Non-pigmented ciliary epithelial cell (primary cell): Measurements from ENCODE around the gene UXT.

Experiments used
- DNase-seq: peaks from one replicate; pipeline ENCODE4 v3.0.0-alpha.2; 2010; ENCODE audit warnings: low read depth

The UXT gene

DNA sequence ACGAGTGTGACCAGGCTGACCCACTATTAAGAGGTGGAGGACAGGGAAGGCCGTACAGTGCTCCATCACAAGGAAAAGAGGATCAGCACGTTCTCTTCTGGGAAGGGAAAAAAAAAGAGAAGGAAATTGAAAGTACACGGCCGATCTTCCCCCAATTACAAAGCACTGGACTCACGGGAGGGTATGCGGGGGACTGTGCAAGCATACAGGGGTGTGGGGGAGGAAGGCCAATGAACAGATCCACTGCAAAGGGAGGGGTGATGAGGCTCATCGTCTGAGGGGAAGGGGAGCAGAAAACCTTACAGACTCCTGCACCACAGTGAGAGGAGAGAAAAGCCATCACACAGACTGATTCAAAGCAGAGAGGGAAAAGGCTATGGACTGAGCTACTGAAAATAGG, 9.7 kb downstream of the UXT start:
- DNase-seq, result no peak

DNA sequence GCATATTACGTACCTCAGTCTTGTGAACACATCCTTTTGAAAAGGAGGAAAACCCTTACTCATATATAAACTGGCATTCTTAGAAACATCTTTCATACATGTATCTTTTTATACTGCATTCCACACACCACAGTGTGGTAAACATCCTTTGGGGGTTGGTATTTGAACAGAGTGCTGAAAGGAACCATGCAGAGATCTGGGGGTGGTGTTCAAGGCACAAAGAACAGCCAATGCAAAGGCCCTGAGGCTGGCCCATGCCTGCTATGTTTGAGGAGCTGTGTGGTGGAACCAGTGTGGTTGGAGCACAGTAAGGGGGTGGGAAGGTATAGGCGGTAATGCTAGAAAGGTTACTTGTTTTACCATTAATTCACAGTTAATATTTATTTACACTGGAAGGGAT, 10.6 kb downstream of the UXT start:
- DNase-seq, result no peak

DNA sequence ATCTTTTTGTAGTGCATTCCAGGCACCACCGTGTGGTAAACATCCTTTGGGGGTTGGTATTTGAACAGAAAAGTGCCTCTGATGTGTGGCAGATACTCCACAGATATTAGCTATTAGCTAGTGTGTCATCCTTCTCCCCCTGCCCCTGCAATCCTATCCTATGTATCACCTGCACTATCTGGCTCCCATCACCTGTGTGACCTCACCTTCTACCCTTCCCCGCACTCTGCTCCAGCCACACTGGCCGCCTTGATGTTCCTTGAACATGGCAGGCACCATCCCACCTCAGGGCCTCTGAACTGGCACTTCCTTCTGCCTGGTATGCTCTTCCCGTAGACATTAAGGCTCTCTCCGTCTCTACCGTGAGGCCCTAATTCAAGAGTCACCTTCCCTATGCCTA, 12.3 kb downstream of the UXT start:
- DNase-seq, result no peak

DNA sequence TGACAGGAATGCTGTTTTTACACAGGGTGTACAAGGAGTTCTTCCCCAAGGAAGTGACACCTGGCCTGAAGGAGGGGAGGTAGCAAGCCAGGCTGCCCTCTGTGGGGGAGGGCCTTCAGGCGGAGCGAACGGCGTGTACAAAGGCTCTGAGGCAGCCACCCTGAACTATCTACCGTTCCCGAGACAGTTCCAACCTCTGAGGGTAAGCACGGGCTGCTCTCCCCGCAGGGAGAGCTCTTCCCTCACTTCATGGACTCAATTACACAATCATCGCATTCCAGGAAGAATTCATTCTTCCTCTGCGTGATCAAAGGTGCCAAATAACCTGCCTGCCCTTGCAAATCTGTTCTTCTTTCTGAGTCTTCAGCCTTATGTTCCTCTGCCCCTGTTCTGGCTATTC, 13.4 kb downstream of the UXT start:
- DNase-seq, result no peak

DNA sequence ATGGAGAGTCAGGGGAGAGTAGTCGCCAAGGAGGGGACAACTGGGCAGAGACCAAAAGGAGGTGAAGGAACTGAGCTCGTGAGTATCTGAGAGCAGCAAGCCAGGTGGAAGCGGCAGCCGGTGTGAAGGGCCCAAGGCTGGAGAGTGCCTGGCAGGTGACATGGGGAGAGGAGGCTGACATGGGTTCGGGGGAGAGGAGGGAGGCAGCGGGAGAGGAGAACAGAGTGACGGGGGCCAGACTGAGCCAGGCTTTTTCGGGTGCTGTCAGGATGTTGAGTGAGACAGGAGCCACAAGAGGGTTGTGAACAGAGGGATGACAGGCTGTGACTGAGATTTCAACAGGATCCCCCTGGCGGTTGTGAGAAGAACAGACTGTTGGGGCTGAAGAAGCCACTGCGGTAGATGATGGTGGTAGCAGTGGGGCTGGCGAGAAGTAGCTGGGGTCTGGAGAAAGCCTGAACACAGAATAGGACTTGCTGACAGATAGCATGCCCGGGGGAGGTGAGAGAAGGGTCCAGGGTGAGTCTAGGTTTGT, 14.4 kb downstream of the UXT start:
- DNase-seq, result no peak

DNA sequence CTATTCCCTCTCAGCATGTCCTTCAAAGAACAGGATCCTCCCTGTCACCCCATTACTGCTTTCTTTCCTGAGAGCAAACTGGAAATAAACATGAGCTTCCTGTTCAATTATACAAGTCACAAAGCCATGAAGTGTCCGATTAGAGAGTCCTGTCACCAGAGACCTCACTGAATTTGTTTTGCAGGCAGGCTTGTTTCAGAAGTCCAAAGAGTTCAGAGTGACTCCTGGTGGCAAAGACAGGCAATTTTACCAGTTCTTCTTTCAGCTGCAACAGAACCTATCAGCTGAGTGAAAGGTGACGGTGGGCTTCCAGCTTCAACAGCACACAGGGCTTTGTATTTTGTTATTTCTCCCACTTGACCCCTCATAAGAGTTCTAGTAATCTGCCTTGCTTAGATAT, 15.1 kb downstream of the UXT start:
- no peak for DNase-seq

DNA sequence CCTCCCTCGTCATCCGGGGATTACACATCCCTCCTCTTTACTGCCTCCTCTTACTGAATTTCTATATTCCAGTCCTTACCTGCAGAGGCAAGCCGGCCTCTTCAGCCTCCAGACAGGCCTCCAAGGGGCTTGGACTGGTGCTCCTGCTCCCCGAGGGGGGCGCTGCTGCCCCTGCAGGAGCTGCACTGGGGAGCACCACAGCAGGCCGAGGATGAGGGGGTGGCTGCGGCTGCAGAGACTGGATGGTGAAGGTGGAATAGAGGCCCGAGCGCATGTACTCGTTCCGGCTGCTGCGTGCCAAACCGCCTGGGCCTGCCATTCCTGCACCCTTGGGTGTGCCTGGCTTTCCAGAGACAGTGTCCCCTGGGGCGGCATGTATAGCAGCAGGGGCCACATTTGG, 20.2 kb downstream of the UXT start:
- DNase-seq, result no peak

DNA sequence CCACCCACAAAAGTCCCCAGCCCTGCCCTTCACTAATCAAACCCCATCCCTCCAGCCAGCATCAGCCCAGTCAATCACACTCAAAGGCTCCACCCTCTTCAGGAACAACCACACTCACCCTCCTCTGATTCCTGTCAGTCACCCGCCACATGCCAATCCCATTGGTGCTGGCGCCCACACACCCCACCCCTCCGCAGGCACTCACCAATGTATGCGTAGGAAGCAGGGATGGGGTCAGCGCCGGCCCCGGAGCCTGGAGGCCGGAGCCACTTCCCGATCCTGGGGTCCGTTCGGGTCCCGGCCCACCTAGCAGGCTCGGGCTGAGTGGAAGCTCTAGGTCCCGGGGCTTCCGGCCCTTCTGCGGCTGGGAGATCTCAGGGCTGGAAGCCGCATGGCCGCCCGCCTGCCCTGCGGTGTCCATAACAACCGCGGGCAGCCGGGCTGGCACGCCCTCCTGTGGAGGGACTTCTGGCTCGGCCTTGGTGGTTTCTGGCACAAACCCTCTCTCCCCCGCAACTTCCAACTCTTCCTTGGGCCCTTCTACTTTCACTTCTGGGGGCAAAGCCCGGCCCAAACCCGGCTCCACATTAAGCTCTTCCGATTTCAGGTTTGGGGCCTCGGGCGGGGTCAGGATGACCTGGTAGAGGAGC, 21.3 kb downstream of the UXT start:
- DNase-seq, result no peak

DNA sequence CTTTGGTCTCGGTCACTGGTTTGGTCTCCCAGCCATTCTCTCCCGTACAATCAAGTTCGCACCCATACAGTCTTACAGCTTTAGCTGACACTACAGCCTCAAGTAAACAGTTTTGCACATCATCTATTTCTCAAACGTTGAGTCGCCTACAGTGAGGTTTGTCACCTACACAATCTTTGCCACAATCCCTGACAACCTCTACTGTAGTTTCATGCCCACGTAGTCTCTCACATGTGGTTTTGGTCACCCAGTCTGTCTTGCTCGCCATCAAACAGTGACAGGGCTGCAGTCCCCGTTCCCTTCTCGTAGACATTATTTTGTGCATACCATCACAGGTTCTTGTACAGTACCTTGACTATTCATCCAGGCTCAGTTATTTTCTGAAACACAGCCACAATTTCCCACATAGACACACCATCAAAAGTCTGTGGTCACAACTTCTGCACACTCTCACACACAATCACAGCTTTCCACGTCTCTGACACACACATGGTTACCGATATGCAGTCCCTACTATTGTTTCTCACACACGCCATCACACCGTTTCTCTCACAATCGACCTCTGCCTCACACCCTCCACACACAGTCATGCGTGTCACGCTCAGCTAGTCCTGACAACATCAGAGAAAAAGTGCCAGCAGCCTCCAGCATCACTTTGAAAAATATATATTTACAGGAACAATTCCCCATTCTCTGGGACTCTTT, 24.0 kb downstream of the UXT start:
- no peak for DNase-seq

DNA sequence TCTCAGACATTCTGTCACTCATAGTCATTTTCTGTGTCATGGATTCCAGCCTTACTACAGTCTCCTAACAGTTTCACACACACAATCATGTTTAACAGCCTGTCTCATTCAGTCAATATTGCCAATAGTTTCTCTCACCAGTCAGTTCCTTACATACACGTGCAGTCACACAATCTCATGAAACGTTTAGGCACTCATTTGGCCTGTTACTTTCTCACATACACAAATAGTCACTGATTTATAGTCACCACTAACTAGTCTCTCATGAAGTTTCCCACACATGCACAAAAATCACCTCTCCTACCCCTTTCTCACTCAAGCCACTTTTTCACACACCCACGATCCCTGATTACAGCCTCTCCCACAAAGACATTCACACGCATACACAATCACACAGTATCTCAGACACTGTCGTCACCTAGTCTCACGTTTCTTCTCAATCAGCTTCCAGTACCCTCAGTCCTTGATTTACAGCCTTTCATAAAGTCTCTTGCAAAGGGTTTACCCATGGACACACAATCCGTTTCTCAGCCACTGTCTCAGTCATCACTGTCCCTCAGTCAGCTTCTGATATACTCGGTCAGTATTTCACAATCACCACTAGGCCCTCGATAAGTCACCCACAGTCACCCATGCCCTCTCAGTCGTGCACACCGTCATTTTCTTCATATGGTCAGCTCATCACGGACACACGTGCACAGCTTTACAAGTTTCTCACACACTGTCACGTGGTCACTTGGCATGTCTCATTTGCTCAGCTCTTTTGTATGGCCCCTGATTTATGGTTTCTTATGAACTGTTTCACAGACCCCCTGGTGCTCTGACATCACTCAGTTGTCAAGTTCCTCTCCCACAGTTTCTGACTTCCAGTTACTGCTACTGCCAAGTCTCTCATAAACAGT, 25.0 kb downstream of the UXT start:
- no peak for DNase-seq

DNA sequence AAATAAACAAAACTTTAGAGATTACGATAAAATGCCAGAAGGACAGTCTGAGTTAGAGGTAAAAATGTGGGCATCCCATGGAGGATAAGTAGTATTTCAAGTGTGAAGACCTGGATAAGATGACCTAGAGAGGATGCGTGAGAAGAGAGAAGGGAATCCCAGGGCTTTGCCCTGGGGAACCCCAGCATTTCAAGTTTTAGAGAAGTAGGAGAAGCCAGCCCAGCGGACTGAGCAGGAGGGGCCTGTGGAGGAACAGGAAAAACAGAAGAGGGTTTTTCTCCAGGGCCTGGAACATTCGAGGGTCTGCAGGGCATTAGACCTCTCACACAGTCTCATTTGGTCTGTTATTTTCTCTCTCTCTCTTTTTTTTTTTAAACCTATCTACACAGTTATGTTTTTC, 26.3 kb downstream of the UXT start:
- no peak for DNase-seq

DNA sequence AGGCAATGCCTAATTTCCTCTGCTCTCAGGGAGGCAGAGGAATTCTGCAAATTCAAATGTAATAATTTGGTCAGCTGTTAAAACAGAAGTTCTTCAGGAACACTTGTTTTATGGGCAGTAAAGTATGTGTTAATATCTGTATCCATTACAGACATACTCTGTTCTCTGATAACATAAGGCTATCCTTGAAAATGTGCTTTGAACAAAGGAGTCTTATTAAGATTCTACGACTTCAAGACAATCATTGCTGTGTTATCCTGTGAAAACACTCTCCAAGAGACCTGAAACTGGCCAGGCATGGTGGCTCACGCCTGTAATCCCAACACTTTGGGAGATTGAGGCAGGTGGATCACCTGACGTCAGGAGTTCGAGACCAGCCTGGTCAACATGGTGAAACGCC, 27.3 kb downstream of the UXT start:
- no peak for DNase-seq

DNA sequence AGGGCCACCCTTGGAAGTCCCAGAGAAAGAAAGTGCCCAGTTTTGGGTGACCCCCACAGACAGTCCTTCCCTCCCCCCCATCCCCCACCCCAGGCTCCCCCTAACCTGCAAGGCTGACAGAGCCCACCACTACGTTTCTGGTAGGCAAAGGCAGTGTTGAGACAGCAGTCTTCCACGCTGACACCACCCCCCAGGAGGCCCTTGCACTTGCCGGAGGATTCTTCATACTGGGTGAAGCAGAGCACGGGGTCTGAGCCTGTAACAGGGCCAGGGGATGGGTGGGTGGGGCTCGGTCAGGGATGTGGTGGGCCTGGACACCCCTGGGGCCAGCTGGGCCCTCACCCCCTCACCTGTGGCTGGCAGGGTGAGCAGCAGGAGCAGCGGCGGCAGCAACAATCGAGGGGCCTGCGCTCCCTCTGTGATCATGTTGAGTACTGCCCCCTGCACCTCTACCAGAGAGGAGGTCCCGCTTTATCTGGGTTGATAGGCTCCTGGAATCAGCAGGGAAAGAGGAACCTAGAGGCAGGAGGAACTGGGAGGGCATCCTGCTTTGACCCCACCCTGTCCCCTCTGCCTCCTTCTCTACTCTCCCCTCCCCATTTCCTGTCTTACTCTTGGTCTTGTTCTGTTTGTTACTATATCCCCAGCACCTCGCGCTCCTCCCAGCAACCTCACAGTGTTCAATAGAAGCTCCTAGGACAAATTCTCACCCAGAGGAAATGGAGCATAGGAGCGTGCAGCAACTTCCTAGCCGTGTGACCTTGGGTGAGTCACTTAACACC, 29.4 kb downstream of the UXT start, which contains the start of gene CFP:
Gene CFP, minus strand, starts transcription at position 512 of the 782 bp plus-strand sequence. Its CDS starts 86 bp downstream, at position 426.
- DNase-seq, result no peak

DNA sequence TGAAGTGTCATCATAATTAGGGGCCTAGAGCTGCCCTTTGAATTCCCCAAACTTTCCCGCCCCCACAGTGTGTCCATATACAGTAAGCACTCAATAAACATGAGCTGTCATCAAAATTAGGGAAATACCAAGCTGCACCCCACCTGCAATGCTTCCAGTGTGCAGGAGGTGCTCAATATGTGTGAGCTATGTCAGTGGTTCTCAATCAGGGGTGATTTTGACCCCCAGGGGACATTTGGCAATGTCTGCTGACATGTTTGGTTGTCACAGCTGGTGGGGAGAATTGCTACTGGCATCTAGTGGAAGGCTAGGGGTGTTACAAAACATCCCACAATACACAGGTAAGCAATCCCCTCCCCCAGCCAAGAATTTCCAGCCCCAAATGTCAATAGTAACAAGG, 30.0 kb downstream of the UXT start:
- no peak for DNase-seq

DNA sequence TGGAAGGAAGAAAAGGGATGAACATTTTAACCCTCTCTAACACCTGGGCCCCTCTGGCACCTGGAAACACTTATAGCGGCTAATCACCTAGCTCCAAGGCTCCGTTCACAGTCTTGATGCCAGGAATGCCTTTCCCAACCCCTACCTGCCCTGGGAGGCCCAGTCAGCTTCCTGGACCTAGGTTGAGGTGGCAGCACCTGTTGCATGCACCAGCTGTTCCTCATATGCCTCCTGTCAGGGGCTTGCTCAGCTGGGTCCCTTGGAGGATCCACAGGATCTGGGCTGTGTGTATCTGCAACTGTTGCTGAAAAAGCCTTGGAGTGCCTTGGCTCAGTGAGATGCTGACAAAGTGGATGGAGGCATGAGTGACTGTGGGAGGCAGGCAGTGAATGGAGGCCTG, 33.6 kb downstream of the UXT start:
- DNase-seq, result no peak

DNA sequence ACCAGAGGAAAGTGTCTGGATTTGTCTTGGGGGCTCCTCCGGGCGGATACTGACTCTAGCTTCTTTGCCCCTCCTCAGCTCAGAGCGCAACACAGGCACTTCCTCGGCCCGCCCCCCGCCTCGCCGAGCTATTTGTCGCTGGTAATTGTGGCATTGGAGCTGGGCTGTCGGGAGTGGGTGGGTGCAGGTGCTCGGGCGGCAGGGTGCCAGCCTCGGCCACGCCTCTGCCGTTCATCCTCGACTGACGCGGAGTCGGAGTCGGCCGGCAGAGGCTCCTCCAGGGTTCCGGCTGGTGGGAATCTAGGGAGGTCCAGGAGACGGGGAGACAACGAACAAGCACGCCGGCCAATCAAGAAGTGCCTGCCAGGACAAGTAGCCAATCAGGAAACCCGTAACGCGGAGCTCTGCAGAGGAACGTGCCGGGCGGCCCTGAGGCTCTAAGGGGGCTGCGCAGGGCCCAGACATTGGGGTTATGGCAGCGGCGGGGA, 35.4 kb downstream of the UXT start:
- DNase-seq, result peak; percentile 30

DNA sequence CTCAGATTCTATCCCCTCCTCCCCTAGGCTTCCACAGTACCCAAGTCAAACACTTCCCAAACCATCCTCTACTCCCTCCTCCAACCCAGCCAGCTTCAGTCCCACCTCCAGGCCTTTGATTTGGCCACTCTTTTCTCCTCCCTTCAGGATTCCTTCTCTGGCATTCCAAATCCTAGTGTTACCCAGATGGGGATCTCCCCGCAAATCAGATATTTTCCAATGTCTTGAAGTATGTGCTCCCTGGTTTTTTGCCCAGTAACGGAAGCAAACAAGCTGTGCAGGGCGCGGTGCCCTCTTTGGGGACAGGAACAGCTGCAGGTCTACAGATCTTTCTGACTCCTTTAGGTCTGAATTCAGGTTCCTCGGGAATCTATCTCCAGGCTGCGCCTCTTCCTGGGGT, 37.1 kb downstream of the UXT start:
- no peak for DNase-seq

DNA sequence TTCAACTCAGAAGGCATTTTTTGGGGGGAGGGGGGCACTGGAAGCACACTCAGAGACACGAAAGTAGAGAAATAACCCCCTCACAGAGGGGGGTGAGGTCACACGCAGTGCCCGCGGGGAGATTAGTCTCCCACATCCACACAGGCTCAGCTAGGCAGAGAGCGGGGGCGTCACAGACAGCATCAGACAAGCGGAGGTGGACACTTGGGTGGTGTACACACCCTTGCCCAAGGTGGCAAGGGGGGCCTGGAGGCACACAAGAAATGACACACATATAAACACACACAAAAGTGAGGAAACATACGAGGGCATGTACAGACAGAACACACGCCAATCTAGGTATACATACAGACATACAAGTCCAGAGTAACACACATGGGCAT, 38.7 kb downstream of the UXT start:
- no peak for DNase-seq

DNA sequence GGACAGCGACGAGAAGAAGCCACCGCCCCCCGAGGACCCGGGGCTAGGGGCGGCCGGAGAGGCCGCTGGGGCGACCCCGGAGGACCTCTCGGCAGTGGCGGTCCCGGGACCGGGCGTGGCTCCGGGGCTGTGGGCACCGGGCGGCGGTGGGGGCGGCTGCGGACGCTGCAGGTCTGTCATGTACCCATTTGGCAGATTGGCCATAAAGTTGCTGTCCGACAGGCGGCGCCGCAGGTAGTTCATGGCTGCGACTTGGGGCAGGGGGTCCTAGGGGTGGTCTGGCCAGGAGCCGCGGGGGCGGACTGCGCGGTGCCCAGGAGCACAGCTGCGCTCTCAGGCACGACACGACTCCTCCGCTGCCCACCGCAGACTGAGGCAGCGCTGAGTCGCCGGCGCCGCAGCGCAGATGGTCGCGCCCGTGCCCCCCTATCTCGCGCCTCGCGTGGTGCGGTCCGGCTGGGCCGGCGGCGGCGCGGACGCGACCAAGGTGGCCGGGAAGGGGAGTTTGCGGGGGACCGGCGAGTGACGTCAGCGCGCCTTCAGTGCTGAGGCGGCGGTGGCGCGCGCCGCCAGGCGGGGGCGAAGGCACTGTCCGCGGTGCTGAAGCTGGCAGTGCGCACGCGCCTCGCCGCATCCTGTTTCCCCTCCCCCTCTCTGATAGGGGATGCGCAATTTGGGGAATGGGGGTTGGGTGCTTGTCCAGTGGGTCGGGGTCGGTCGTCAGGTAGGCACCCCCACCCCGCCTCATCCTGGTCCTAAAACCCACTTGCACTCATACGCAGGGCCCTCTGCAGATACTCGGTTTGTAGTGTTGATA, 39.3 kb downstream of the UXT start, which contains the start of gene SYN1:
Gene SYN1, minus strand, starts transcription at position 372 of the 817 bp plus-strand sequence. Its CDS starts 129 bp downstream, at position 243.
- DNase-seq, result no peak

DNA sequence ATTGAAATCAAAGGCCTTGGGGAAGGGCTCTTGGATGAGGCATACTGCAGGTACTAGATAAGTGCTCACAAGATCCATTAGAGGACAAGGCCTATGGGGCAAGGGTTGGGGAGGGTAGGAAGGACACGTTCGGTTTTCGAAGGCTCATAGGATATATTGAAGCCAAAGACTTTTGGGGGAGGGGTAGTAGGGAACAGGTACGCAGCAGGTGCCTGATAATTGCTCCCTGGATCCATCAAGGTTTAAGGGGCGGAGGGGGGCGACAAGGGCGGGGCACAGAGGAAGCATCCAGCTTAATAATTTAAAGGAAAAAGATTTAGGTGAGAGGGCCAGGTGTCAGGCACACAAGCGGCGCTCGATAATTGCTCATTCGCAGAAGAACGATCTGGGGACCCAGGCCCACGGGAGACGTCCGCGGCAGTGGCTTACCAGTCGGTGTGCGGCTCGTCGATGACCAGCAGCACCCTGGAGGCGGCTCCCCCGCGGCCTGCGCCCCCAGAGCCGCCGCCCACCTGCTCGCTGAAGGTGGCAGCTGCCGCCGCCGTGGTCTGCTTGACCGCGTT, 40.0 kb downstream of the UXT start:
- DNase-seq, result no peak
